GM12878 (cell line): Measurements from ENCODE around the gene NAP1L4. TPM values are rescaled to one million over a fixed set of nuclear protein-coding genes. Genes with fewer than 3 reads are reported as not detected.

ENCODE experiments used
- ATAC-seq: fragments of 200-7000 bp; cut with Tn5 transposase; 3 replicates; pipeline ENCODE4 v1.9.1; 2020; ENCODE audit warnings: mild to moderate bottlenecking, moderate library complexity
- BruUV-seq: library from RNA; stranded (reverse); fragments of 400-500 nt; replicated peaks from 2 replicates; lab custom pipeline; 2021; lab: Mats Ljungman, UMichigan
- CTCF ChIA-PET: fragments of 300-600 bp; sonication (Branson Sonifier 250); formaldehyde crosslinking; extraction: SDS; loops from one replicate; lab custom pipeline; 2021; ENCODE audit warnings: inconsistent platforms; lab: Yijun Ruan, JAX
- POLR2A ChIA-PET: fragments of 350-600 bp; formaldehyde crosslinking; extraction: SDS; loops from one replicate; lab custom pipeline; 2021; ENCODE audit warnings: inconsistent platforms; lab: Charles Lee
- RAD21 ChIA-PET: fragments of 300-600 bp; sonication (Branson Sonifier 250); formaldehyde crosslinking; loops from one replicate; lab custom pipeline; 2023; ENCODE audit warnings: antibody characterized with exemption; ENCODE audit not compliant: unreplicated experiment; lab: Charles Lee
- SMC1A ChIA-PET: fragments of 300-600 bp; sonication (Branson Sonifier 250); formaldehyde crosslinking; loops from one replicate; lab custom pipeline; 2023; ENCODE audit not compliant: unreplicated experiment, uncharacterized antibody; lab: Charles Lee
- DNase-seq: peaks from one replicate; pipeline ENCODE4 v3.0.0-alpha.2; 2011; ENCODE audit warnings: low read depth, low spot score
- FAIRE-seq: peaks from 3 replicates; lab custom pipeline; 2011; peaks lifted over from hg19 to GRCh38; lab: Jason Lieb, UNC
- H2AFZ ChIP-seq: 2 replicates; pipeline ENCODE4 v1.6.0; 2011; ENCODE audit warnings: low read depth, low read length, control low read depth; ENCODE audit not compliant: control insufficient read depth
- H3K27ac ChIP-seq: 2 replicates; pipeline ENCODE4 v1.5.1; 2011; ENCODE audit warnings: control low read depth; ENCODE audit not compliant: control insufficient read depth, insufficient read depth
- H3K27me3 ChIP-seq, 2 experiments: replicated peaks in 1 of 2; 2 replicates each; pipeline versions ENCODE4 v1.6.0 to v1.6.1; 2011; ENCODE audit warnings: low read length in 1 of 2; ENCODE audit not compliant: control insufficient read depth in 2 of 2, insufficient read depth in 2 of 2
- H3K36me3 ChIP-seq, 2 experiments: 2 replicates each; pipeline ENCODE4 v1.5.1; 2011; ENCODE audit warnings: low read length in 1 of 2; ENCODE audit not compliant: control insufficient read depth in 2 of 2, insufficient read depth in 2 of 2
- H3K4me1 ChIP-seq: 2 replicates; pipeline ENCODE4 v1.6.1; 2011; ENCODE audit warnings: mild to moderate bottlenecking, low read length, moderate library complexity, mixed read lengths; ENCODE audit not compliant: control insufficient read depth, insufficient read depth
- H3K4me2 ChIP-seq: 2 replicates; pipeline ENCODE4 v1.6.0; 2011; ENCODE audit warnings: control low read depth; ENCODE audit not compliant: control insufficient read depth, insufficient read depth
- H3K4me3 ChIP-seq: fragments of 200-600 bp; sonication (generic); 2 replicates; pipeline ENCODE4 v1.5.1; 2016
- H3K79me2 ChIP-seq: 2 replicates; pipeline ENCODE4 v1.6.0; 2011; ENCODE audit warnings: low read length; ENCODE audit not compliant: control insufficient read depth, insufficient read depth
- H3K9ac ChIP-seq: 2 replicates; pipeline ENCODE4 v1.8.0; 2011; ENCODE audit warnings: low read length, control low read depth, mixed read lengths; ENCODE audit not compliant: control insufficient read depth, insufficient read depth
- H3K9me3 ChIP-seq: replicated peaks from 3 replicates; pipeline ENCODE4 v1.5.1; 2011; ENCODE audit warnings: mild to moderate bottlenecking, low read length; ENCODE audit not compliant: control insufficient read depth, insufficient read depth
- H4K20me1 ChIP-seq: 2 replicates; pipeline ENCODE4 v1.6.0; 2011; ENCODE audit not compliant: control insufficient read depth, insufficient read depth
- BCL11A ChIP-seq: IDR thresholded peaks from 2 replicates; pipeline ENCODE4 v1.6.1; 2011; ENCODE audit warnings: low read depth, low read length
- CBX5 ChIP-seq: sonication (generic); IDR thresholded peaks from 2 replicates; pipeline ENCODE4 v1.6.1; 2016; ENCODE audit warnings: low read depth, moderate library complexity, mild to moderate bottlenecking, inconsistent platforms
- CTCF ChIP-seq, 3 experiments: IDR thresholded peaks in 2 of 3; conservative IDR thresholded peaks in 1 of 3; 2 replicates each; pipeline ENCODE4 v1.5.1; 2011; ENCODE audit warnings: low read depth in 3 of 3, low read length in 3 of 3, mild to moderate bottlenecking in 3 of 3, control low read depth in 2 of 3, moderate library complexity in 2 of 3, inconsistent platforms in 1 of 3, mixed read lengths in 1 of 3; ENCODE audit not compliant: control insufficient read depth in 2 of 3, insufficient read depth in 1 of 3; ENCODE audit errors: extremely low read depth in 1 of 3
- E2F4 ChIP-seq: IDR thresholded peaks from 2 replicates; pipeline ENCODE4 v1.6.1; 2012; ENCODE audit warnings: low read depth, low read length, improper control_type of control experiment
- HDAC6 ChIP-seq: fragments of 200-600 bp; sonication (generic); IDR thresholded peaks from one replicate; pipeline ENCODE4 v1.8.0; 2017; ENCODE audit warnings: antibody characterized with exemption; ENCODE audit not compliant: unreplicated experiment
- MXI1 ChIP-seq: fragments of 150-350 bp; IDR thresholded peaks from 2 replicates; pipeline ENCODE4 v1.6.1; 2011; ENCODE audit warnings: low read depth, mild to moderate bottlenecking, inconsistent platforms, low read length, improper control_type of control experiment
- NFXL1 ChIP-seq: fragments of 450-650 bp; IDR thresholded peaks from 2 replicates; pipeline ENCODE4 v1.6.1; 2017; ENCODE audit warnings: antibody characterized with exemption, mild to moderate bottlenecking, borderline replicate concordance
- ZNF207 ChIP-seq: fragments of 450-650 bp; IDR thresholded peaks from 2 replicates; pipeline ENCODE4 v1.6.1; 2014; ENCODE audit warnings: antibody characterized with exemption, mild to moderate bottlenecking, borderline replicate concordance
- ZNF24 ChIP-seq: fragments of 450-650 bp; IDR thresholded peaks from 2 replicates; pipeline ENCODE4 v1.6.1; 2017; ENCODE audit warnings: antibody characterized with exemption, mild to moderate bottlenecking
- ZSCAN29 ChIP-seq: fragments of 450-650 bp; IDR thresholded peaks from 2 replicates; pipeline ENCODE4 v1.6.1; 2017; ENCODE audit warnings: mild to moderate bottlenecking, moderate library complexity
- WGBS: methylation state at CpG from one replicate; pipeline ENCODE4 v1.1.6; 2016; ENCODE audit warnings: low lambda C conversion rate; ENCODE audit not compliant: insufficient replicate concordance, insufficient coverage; ENCODE audit errors: missing lambda C conversion rate; 5-methylcytosine and 5-hydroxymethylcytosine counted together
- in situ Hi-C: fragments of 300-500 bp; cut with MboI; formaldehyde crosslinking; loops from 9 replicates; pipeline ENCODE4 v1.14.3; 2018; ENCODE audit warnings: mixed read lengths
- intact Hi-C: fragments of 100-400 bp; cut with micrococcal nuclease; formaldehyde crosslinking; loops from one replicate; pipeline ENCODE4 v1.14.2; 2022; ENCODE audit not compliant: unreplicated experiment
- polyA plus RNA-seq, 11 experiments: library from polyadenylated mRNA; depleted of rRNA in 4 of 11; unstranded in 6 of 11; stranded (reverse) in 5 of 11; fragments of >200 nt; fragmentation: Nextera tagmentation in 4 of 11; fragmentation: Illumina TruSeq in 1 of 11; extraction: Ambion mirVana in 4 of 11; extraction: Trizol in 1 of 11; gene quantifications; 1 replicate in 1 of 11; 2 replicates in 10 of 11; pipeline versions ENCODE4 v1.2.1 to v1.2.3, GENCODE V29; 2011 to 2016; ENCODE audit warnings: inconsistent platforms in 2 of 11, missing spikeins in 2 of 11, low read depth in 1 of 11
- total RNA-seq, 4 experiments: library from RNA; depleted of rRNA in 3 of 4; stranded (reverse); fragments of >200 nt in 3 of 4; fragmentation: Illumina TruSeq in 1 of 4; extraction: Trizol in 1 of 4; gene quantifications; 2 replicates each; pipeline versions ENCODE4 v1.2.1 to v1.2.3, GENCODE V29; 2013 to 2021

NAP1L4 gene
- total and polyA plus RNA-seq, 10 of the 15 experiments (the other 5 are each of a cell fraction or from before 2014, with no cell fraction given) = 24.8 to 198 (median 114) TPM

GRCh38 chr11:2913776-2914175 lies 78.4 kb downstream of the NAP1L4 start:
- RAD21 ChIA-PET = no interaction called here
- Histone ChIP-seq H3K27me3 (no peaks in the 10 kb centered on the region), H3K9me3 (no peaks in the 10 kb centered on the region), H3K4me3 (no peak overlapping the region), H3K4me1 (no peaks in the 10 kb centered on the region), H3K36me3 (no peaks in the 10 kb centered on the region), H2AFZ (no peak overlapping the region), H3K79me2 (no peaks in the 10 kb centered on the region), H3K4me2 (no peak overlapping the region), H3K27ac (no peak overlapping the region), H4K20me1 (no peaks in the 10 kb centered on the region), H3K9ac (no peak overlapping the region)
- in situ Hi-C loops = no loop called here
- intact Hi-C loops = no loop called here
- WGBS = 15% methylated on average over 9 of the region's 9 CpGs
- BruUV-seq = no TSS peak
- ATAC-seq (no peak), DNase-seq (no peak), FAIRE-seq (no peak)
- SMC1A ChIA-PET = no interaction called here
- TF ChIP-seq HDAC6 (no peak), ZNF207 (no peak)
- POLR2A ChIA-PET = no interaction called here
- CTCF ChIA-PET = no interaction called here

GRCh38 chr11:2913019-2913431 lies 79.1 kb downstream of the NAP1L4 start:
- H3K4me2 ChIP-seq = no peak overlapping the region
- no peak overlapping the region for H2AFZ ChIP-seq
- ChIA-PET CTCF (interaction anchor here (0.6 kb wide), 1 partner anchor 494 kb away, joined by 3 read pairs; no protein-coding TSS in a partner anchor), RAD21 (no interaction called here), POLR2A (no interaction called here), SMC1A (no interaction called here)
- H3K9me3 ChIP-seq = no peaks in the 10 kb centered on the region
- ATAC-seq (no peak), DNase-seq (no peak), FAIRE-seq (no peak)
- H3K4me1 ChIP-seq = no peaks in the 10 kb centered on the region
- H3K27me3 ChIP-seq = no peaks in the 10 kb centered on the region
- 54% methylated on average over 13 of the region's 13 CpGs for WGBS
- no TSS peak for BruUV-seq
- in situ Hi-C loops = no loop called here
- intact Hi-C loops = no loop called here
- H3K36me3 ChIP-seq = no peaks in the 10 kb centered on the region
- H3K79me2 ChIP-seq = no peaks in the 10 kb centered on the region
- no peak overlapping the region for H3K27ac ChIP-seq
- no peak overlapping the region for H3K9ac ChIP-seq
- H3K4me3 ChIP-seq = no peak overlapping the region
- TF ChIP-seq NFXL1 (no peak), CTCF (IDR thresholded peaks at IDR 0.05 in 2 of 3, conservative IDR thresholded peaks at IDR 0.05 in 1 of 3; ENCODE audit: control insufficient read depth in 2 of 3, extremely low read depth in 1 of 3, insufficient read depth in 1 of 3, low read depth in 3 of 3, low read length in 3 of 3) (no peak), CBX5 (no peak), E2F4 (no peak), BCL11A (no peak), ZSCAN29 (no peak), ZNF24 (no peak), MXI1 (no peak)
- H4K20me1 ChIP-seq = no peaks in the 10 kb centered on the region
